GM21381 (cell line): ENCODE results near the gene TAF8.

Source experiments
- ATAC-seq: cut with Tn5 transposase; IDR thresholded peaks from one replicate; pipeline ENCODE4 v1.9.1; 2021; ENCODE audit warnings: mild to moderate bottlenecking, moderate library complexity; ENCODE audit not compliant: unreplicated experiment

Gene TAF8

GRCh38 chr6:42095094-42095493 is 44.8 kb downstream of the TAF8 start:
- no peak for ATAC-seq

- ATAC-seq, result no peak
Measured at GRCh38 chr6:42095776-42096541, 45.6 kb downstream of the TAF8 start.

GRCh38 chr6:42099340-42100028 is 49.2 kb downstream of the TAF8 start:
- ATAC-seq, result no peak

GRCh38 chr6:42100029-42100901 is 49.9 kb downstream of the TAF8 start:
- no peak for ATAC-seq

- ATAC-seq, result no peak
Measured at GRCh38 chr6:42101186-42101657, 50.9 kb downstream of the TAF8 start.

GRCh38 chr6:42103216-42103615 is 52.9 kb downstream of the TAF8 start:
- no peak for ATAC-seq

- ATAC-seq, result no peak
Measured at GRCh38 chr6:42103753-42104094, 53.4 kb downstream of the TAF8 start.

GRCh38 chr6:42104095-42104803 is 53.9 kb downstream of the TAF8 start:
- peak; percentile 63 for ATAC-seq

- ATAC-seq, result no peak
Measured at GRCh38 chr6:42104804-42105125, 54.4 kb downstream of the TAF8 start.

- ATAC-seq, result no peak
Measured at GRCh38 chr6:42105156-42105648, 54.9 kb downstream of the TAF8 start.

- no peak for ATAC-seq
Measured at GRCh38 chr6:42105709-42106108, 55.4 kb downstream of the TAF8 start.

- no peak for ATAC-seq
Measured at GRCh38 chr6:42106112-42107023, 56.0 kb downstream of the TAF8 start.

GRCh38 chr6:42108071-42108470 is 57.7 kb downstream of the TAF8 start:
- no peak for ATAC-seq

- no peak for ATAC-seq
Measured at GRCh38 chr6:42110683-42111082, 60.4 kb downstream of the TAF8 start.

- ATAC-seq, result no peak
Measured at GRCh38 chr6:42112351-42112750, 62.0 kb downstream of the TAF8 start.

- no peak for ATAC-seq
Measured at GRCh38 chr6:42113936-42114636, 63.8 kb downstream of the TAF8 start.

- no peak for ATAC-seq
Measured at GRCh38 chr6:42117843-42118161, 67.5 kb downstream of the TAF8 start.

GRCh38 chr6:42118162-42119001 is 68.1 kb downstream of the TAF8 start:
- no peak for ATAC-seq
